Neural cell (in vitro differentiated cells): ENCODE results near the gene SH2D1B. TPM values are rescaled to one million over a fixed set of nuclear protein-coding genes. Genes with fewer than 3 reads are reported as not detected.

Source experiments
- H2AFZ ChIP-seq: fragments of 200-600, 300-800 bp; sonication (generic), shearing (Covaris generic); 2 replicates; pipeline ENCODE4 v1.6.0; 2014; ENCODE audit warnings: low read depth, mild to moderate bottlenecking, antibody characterized with exemption, low read length, moderate library complexity
- H3F3A ChIP-seq: fragments of 200-600 bp; shearing (Covaris generic); 2 replicates; pipeline ENCODE4 v1.6.1; 2016; ENCODE audit warnings: mild to moderate bottlenecking, moderate library complexity, mixed read lengths, antibody characterized with exemption, low read length; ENCODE audit not compliant: insufficient read depth, poor library complexity, severe bottlenecking
- H3K27ac ChIP-seq: fragments of 200-600, 300-800 bp; sonication (generic), shearing (Covaris generic); 2 replicates; pipeline ENCODE4 v1.5.1; 2014; ENCODE audit warnings: mild to moderate bottlenecking, low read length, moderate library complexity
- H3K27me3 ChIP-seq: fragments of 300-800, 200-600 bp; sonication (generic), shearing (Covaris generic); 2 replicates; pipeline ENCODE4 v1.6.0; 2014; ENCODE audit warnings: mild to moderate bottlenecking, low read depth, low read length, moderate library complexity; ENCODE audit not compliant: insufficient read depth
- H3K36me3 ChIP-seq: fragments of 300-800, 200-600 bp; sonication (generic), shearing (Covaris generic); 2 replicates; pipeline ENCODE4 v1.5.1; 2014; ENCODE audit warnings: mild to moderate bottlenecking, antibody characterized with exemption, low read length, moderate library complexity; ENCODE audit not compliant: insufficient read depth
- H3K4me2 ChIP-seq: fragments of 300-800, 200-600 bp; sonication (generic), shearing (Covaris generic); 2 replicates; pipeline ENCODE4 v1.6.0; 2014; ENCODE audit warnings: mild to moderate bottlenecking, low read length
- H3K4me3 ChIP-seq: fragments of 300-800, 200-600 bp; sonication (generic), shearing (Covaris generic); 2 replicates; pipeline ENCODE4 v1.5.1; 2014; ENCODE audit warnings: mild to moderate bottlenecking, low read length, moderate library complexity
- H3K79me2 ChIP-seq: fragments of 200-600 bp; shearing (Covaris generic); replicated peaks from 2 replicates; pipeline ENCODE4 v1.6.0; 2014; ENCODE audit warnings: mild to moderate bottlenecking, low read length, moderate library complexity; ENCODE audit not compliant: insufficient read depth
- H3K9ac ChIP-seq: fragments of 300-800, 200-600 bp; sonication (generic), shearing (Covaris generic); 2 replicates; pipeline ENCODE4 v1.6.1; 2016; ENCODE audit warnings: mild to moderate bottlenecking, low read length, mixed read lengths
- H3K9me2 ChIP-seq: fragments of 200-600 bp; shearing (Covaris generic); 2 replicates; pipeline ENCODE4 v1.6.1; 2016; ENCODE audit warnings: mild to moderate bottlenecking, low read length, mixed read lengths; ENCODE audit not compliant: insufficient read depth
- H3K9me3 ChIP-seq: fragments of 200-600, 300-800 bp; sonication (generic), shearing (Covaris generic); 2 replicates; pipeline ENCODE4 v1.6.1; 2016; ENCODE audit warnings: mild to moderate bottlenecking, mixed run types, low read length, moderate library complexity, mixed read lengths
- H4K20me1 ChIP-seq: fragments of 200-600 bp; shearing (Covaris generic); 2 replicates; pipeline ENCODE4 v1.6.1; 2016; ENCODE audit warnings: mild to moderate bottlenecking, mixed run types; ENCODE audit not compliant: insufficient read depth
- CTCF ChIP-seq: fragments of 450-650 bp; IDR thresholded peaks from 2 replicates; pipeline ENCODE4 v1.5.1; 2014; ENCODE audit warnings: antibody characterized with exemption, mild to moderate bottlenecking, moderate library complexity; ENCODE audit not compliant: poor library complexity, severe bottlenecking
- EP300 ChIP-seq: fragments of 450-650 bp; conservative IDR thresholded peaks from 2 replicates; pipeline ENCODE4 v1.6.1; 2014; ENCODE audit warnings: antibody characterized with exemption, mild to moderate bottlenecking, moderate library complexity; ENCODE audit not compliant: poor library complexity, severe bottlenecking
- EZH2 ChIP-seq: fragments of 200-600, 300-800 bp; shearing (Covaris generic), sonication (generic); IDR thresholded peaks from 2 replicates; pipeline ENCODE4 v1.6.1; 2014; ENCODE audit warnings: antibody characterized with exemption, low read length, borderline replicate concordance, mild to moderate bottlenecking; ENCODE audit not compliant: insufficient read depth, poor library complexity, severe bottlenecking
- MXI1 ChIP-seq: fragments of 450-650 bp; conservative IDR thresholded peaks from 2 replicates; pipeline ENCODE4 v1.6.1; 2014; ENCODE audit warnings: antibody characterized with exemption, mild to moderate bottlenecking; ENCODE audit not compliant: poor library complexity, severe bottlenecking
- POLR2AphosphoS5 ChIP-seq: IDR thresholded peaks from 2 replicates; pipeline ENCODE4 v1.6.1; 2012
- RAD21 ChIP-seq: fragments of 450-650 bp; conservative IDR thresholded peaks from 2 replicates; pipeline ENCODE4 v1.6.1; 2014; ENCODE audit warnings: antibody characterized with exemption, mild to moderate bottlenecking, moderate library complexity
- REST ChIP-seq: IDR thresholded peaks from 2 replicates; pipeline ENCODE4 v1.6.1; 2012; ENCODE audit warnings: borderline replicate concordance
- SMC3 ChIP-seq: fragments of 450-650 bp; conservative IDR thresholded peaks from 2 replicates; pipeline ENCODE4 v1.6.1; 2014; ENCODE audit warnings: antibody characterized with exemption, mild to moderate bottlenecking, moderate library complexity; ENCODE audit not compliant: poor library complexity
- TAF1 ChIP-seq: IDR thresholded peaks from 2 replicates; pipeline ENCODE4 v1.6.1; 2012; ENCODE audit warnings: low read depth
- polyA plus RNA-seq: library from polyadenylated mRNA; depleted of rRNA; stranded (reverse); fragments of >200 nt; gene quantifications from 2 replicates; pipeline ENCODE4 v1.2.3, GENCODE V29; 2014

The SH2D1B gene
- polyA plus RNA-seq, 1 donor from 2014 or later = not detected

GRCh38 chr1:162381941-162382750 lies 29.8 kb downstream of the SH2D1B start:
- Histone ChIP-seq H3F3A (no peaks in the 10 kb centered on the region), H3K27me3 (no peaks in the 10 kb centered on the region), H2AFZ (no peak overlapping the region), H3K9me2 (no peaks in the 10 kb centered on the region), H3K9ac (no peak overlapping the region), H3K27ac (no peak overlapping the region), H3K9me3 (no peaks in the 10 kb centered on the region), H4K20me1 (no peaks in the 10 kb centered on the region), H3K4me2 (no peak overlapping the region), H3K79me2 (no peaks in the 10 kb centered on the region), H3K4me3 (no peak overlapping the region), H3K36me3 (peaks cover 8% of the 10 kb centered on the region)
- TF ChIP-seq CTCF (no peak), REST (no peak), POLR2AphosphoS5 (no peak), SMC3 (no peak), MXI1 (no peak), EZH2 (no peak), RAD21 (no peak), TAF1 (no peak), EP300 (no peak)

GRCh38 chr1:162381383-162381782 lies 30.6 kb downstream of the SH2D1B start, which contains the start of gene C1orf226:
C1orf226 (plus strand) TSS chr1:162381728; CDS start chr1:162381902, 174 bp downstream.
- Histone ChIP-seq H3K4me2 (no peak within 1 kb of the TSS), H3K9ac (no peak within 1 kb of the TSS), H4K20me1 (no peaks in the 10 kb centered on the region), H3K4me3 (no peak within 1 kb of the TSS), H3K9me3 (no peaks in the 10 kb centered on the region), H3K27me3 (no peaks in the 10 kb centered on the region), H3K79me2 (no peaks in the 10 kb centered on the region), H3F3A (no peaks in the 10 kb centered on the region), H2AFZ (no peak within 1 kb of the TSS), H3K27ac (no peak within 1 kb of the TSS), H3K36me3 (peaks cover 8% of the 10 kb centered on the region), H3K9me2 (no peaks in the 10 kb centered on the region)
- TF ChIP-seq MXI1 (no peak), EP300 (no peak), REST (no peak), SMC3 (no peak), RAD21 (no peak), CTCF (no peak), EZH2 (no peak), TAF1 (no peak), POLR2AphosphoS5 (no peak)
